ENCODE results near the gene UQCRH.
A peak's percentile ranks its signal among the peaks of the same experiment; 100 is the strongest.

UQCRH gene

DNA sequence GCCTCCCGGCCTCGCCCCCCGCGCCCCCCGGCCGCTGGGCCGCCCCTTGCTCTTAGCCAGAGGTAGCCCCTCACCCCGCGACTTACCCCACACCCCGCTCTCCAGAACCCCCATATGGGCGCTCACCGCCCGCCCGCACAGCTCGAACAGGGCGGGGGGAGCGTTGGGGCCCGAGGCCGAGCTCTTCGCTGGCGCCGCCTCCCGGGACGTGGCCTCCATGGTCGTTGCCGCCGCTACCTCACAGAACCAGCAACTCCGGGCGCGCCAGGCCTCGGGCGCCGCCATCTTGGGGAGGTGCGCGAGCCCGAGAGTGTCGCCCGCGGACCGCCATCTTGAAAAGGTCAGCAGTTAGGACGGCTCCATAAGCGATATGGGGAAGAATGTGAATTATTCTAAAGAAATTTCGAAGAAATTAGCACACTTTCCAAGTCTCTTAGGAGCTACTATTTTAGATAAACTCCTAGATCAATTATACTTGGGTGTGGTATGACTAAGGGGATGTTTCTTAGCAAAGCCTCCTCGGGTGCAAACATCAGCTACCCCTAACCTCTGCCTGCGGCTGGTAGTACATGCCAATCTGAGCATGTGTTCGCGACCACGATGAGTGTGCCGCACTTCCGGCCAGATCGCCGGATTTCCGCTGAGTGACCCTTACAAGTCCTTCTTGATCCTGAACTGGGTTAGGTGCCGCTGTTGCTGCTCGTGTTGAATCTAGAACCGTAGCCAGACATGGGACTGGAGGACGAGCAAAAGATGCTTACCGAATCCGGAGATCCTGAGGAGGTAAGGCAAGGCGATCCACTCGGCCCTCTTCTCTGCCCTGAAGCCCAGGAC lies at the start of gene UQCRH, which contains the start of gene LRRC41:
Gene UQCRH, plus strand, starts transcription at position 661 of the 834 bp plus-strand sequence. Its CDS starts 69 bp downstream, at position 730.
Gene LRRC41, minus strand, starts transcription at position 579 of the 834 bp plus-strand sequence. Its CDS starts 294 bp downstream, at position 285.
- DNase-seq, result peak; percentile 91 to 92

DNA sequence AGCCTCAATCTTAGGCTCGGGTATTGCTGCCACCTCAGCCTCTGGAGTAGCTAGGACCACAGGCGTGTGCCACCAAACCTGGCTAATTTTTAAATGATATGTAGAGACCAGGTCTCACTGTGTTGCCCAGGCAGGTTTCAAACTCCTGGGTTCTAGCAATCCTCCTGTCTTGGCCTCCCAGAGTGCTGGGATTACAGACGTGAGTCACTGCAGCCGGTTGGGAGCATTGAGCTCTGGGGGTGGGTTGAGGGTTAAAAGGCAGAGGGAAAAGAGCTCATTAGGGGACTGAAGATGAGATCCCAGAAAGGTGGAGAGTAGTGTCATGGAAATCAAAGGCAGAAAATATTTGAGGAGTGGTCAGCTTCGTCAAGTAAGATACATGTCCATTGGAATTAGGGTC lies 48.8 kb upstream of the UQCRH start:
- DNase-seq, result no peak

DNA sequence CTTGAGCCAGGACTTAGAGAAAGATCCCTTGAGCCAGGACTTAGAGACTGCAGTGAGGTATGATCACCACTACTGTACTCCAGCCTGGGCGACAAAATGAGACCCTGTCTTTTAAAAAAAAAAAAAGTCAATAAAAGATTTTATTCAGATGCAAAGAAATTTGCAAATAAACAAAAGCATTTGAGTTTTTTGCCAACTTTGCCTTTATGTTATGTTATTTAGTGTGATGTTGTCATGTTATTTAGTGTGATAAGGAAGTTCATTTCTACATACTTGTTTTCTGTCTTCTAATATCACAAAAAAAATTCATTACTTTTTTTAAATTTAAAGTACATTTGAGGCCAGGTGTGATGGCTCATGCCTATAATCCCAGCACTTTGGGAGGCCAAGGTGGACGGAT lies 47.0 kb upstream of the UQCRH start:
- no peak for DNase-seq

DNA sequence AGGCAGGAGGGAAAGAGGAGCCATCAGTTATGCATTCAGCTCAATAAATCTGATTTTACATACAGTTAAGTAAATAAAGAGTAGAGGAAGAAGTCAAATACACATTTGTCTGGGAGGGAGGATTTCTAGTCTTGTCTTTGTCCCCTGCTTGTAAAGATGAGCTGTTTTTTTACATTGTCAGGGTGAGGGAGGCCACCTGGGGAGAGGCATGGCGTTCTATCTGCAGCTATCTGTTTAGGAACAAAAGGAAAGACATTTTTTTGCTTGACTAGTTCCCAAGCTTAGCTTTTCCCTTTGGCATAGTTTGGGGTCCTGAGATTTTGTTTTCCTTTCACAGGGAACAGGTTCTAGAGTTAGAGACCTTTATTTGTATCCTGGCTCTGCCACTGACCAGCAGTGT lies 41.0 kb upstream of the UQCRH start:
- DNase-seq, result no peak

DNA sequence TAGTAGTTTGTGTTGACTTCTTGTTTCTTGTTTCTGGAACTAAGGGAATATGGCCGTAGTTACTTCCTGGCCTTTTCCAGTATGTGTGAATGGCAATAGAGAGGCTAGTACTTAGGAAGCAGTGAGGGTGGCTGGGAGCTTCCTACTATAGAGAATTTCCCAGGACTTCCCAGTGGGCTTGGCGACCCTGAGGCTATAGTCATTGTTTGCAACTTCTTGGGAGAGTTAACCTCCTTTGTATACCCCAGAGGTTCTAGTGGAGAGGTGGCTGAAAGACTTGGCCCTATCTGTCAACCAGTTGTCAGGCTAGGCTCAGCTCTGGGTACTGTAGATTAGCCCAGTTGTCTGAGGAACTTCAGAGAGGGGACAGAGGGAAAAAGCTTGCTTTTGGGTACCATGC lies 40.4 kb upstream of the UQCRH start:
- DNase-seq, result no peak

DNA sequence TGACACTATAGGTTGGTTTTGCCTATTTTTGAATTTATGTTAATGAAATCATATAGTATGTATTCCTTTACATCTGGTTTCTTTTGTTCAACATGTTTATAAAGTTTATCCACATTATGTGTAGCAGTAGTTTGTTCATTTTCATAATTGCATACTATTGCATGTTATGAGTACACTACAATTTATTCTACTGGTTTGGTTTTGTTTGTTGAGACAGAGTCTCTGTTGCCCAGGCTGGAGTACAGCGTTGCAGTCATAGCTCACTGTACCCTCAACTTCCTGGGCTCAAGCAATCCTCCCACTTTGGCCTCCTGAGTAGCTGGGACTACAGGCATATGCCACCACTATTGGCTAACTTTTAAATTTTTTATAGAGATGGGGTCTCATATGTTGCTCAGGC lies 34.9 kb upstream of the UQCRH start:
- DNase-seq, result no peak

DNA sequence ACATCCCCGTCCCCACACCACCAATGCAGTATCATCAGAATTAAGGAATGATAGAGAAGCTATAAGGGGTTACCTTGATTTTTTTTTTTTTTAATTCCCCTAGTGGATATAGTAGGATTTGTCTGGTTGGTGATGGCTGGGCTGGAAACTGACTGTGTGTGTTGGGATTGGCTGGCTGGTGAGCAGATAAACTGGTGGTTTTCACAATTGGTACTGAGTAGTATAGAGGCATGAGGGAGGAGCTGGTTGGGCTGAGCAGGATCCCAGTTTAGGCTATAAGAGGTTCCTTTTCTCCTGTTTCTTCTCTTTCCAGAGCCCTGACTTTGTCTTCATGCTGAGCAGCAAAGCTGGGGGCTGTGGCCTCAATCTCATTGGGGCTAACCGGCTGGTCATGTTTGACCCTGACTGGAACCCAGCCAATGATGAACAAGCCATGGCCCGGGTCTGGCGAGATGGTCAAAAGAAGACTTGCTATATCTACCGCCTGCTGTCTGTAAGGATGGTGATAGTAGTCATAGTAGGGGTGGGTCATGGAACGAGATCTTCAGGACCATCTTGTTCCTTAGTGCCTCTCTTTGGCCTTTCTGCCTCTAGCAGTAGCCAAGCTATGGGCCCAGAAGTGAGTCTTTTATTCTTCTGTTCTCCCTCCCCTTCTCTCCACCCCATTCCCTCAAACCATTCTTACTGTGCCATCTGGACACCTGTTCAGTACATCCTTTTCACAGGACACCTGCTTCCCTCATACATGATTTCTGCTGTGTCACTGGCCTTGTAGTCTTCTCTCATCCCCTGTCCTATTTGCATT lies 29.1 kb upstream of the UQCRH start:
- no peak for DNase-seq

DNA sequence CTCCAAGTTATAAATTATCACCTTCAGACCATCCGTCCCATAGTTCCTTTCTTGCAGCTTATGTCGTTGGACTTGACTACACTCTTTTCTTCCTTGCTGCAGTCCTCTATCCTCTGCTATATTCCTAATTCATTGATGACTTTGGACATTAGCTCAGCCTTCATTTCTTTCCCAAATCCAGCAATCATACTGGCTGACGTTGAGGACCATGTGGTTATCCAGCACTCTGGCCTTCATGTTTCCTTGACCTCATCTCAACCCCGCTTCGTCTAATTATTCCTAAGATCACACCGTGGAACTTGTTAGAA lies 28.5 kb upstream of the UQCRH start:
- no peak for DNase-seq

DNA sequence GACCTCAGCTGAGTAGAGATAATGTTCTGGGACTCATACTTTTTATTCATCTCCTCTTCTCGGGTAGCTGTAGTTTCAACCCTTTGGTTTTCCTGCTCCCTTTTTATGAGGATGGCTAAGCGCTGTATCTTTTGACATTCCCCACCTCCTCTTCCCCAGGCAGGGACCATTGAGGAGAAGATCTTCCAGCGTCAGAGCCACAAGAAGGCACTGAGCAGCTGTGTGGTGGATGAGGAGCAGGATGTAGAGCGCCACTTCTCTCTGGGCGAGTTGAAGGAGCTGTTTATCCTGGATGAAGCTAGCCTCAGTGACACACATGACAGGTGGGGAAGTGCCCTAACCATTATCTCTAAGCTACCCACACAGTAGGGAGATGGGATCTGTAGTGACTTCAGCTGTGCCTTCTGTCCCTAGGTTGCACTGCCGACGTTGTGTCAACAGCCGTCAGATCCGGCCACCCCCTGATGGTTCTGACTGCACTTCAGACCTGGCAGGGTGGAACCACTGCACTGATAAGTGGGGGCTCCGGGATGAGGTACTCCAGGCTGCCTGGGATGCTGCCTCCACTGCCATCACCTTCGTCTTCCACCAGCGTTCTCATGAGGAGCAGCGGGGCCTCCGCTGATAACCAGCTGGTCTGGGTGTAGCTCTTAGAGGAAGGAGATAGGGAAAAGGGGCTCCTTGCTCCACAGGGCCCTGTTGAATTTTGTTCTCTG lies 25.7 kb upstream of the UQCRH start:
- DNase-seq, result no peak

DNA sequence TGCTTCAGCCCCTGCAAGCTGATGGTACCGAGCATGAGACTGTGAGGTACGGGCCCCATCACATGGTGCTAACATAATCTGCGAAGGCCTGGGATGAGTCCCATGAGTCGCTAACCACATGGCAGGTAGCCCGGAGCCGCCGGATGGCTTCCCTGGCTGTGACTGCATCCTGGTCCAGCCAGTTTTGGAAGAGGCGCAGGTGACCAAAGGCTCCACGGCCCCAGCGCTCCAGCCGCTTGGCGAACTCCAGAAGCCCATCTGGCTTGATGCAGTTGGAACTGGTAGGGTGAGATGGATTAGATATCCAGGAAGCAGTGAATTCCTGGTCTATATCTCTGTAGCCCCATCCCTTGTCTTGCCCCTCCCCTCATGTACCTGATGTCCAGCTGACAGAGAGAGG lies 24.7 kb upstream of the UQCRH start:
- no peak for DNase-seq

DNA sequence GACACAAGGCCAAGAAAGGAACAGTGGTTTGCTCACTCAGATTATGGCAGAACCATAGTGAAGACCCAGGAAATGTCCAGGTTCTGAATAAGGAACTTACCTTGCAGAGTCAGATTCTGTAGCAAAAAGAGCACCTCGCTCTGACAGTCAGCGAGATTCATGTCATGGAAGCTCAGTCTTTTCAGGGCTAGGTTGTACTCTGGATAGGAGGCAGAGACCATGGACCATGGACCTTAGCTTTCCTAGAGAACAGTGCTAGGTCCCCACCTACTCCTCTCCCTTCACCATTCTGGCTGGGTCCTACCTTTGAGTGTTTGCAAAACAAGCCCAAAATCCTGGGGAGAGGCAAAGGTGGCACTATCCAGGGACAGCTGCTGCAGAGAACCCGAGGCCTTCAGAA lies 23.4 kb upstream of the UQCRH start:
- DNase-seq, result no peak

DNA sequence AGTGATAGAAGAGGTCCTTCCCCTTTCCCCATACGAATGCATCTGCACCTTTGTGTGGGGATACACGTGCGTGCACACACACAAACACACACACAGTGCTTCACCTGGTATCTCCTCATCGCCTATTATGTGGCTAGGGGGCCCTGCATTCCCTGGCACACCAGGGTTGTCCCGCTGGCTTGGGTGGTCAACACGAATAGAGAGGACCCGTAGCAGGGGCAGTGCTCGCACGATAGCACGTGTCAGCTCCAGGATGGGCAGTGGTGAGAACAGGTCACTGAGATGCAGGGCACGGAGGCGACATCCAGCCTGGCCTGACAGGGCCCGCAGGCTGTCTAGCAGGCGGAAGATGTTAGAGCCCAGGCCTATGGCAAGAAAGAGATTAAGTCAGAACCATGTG lies 22.5 kb upstream of the UQCRH start:
- DNase-seq, result no peak

DNA sequence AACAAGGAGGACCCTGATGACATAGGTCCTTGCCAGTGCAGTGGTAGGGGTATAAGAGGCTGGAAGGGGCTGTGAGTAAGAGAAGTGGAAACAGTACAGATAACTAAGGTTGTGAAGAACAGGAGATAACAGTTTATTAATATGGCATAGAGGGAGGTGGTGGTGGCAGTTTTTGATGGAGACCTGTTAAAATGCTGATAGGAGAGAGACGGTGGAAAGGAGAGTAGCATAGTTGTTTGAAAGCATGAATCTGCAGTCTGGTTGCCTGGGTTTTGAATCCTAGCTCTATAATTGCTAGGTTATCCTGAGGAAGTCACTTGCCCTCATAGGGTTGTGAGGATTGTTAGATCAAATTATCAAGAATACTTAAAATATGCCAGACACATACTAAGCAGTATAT lies 19.4 kb upstream of the UQCRH start:
- no peak for DNase-seq

DNA sequence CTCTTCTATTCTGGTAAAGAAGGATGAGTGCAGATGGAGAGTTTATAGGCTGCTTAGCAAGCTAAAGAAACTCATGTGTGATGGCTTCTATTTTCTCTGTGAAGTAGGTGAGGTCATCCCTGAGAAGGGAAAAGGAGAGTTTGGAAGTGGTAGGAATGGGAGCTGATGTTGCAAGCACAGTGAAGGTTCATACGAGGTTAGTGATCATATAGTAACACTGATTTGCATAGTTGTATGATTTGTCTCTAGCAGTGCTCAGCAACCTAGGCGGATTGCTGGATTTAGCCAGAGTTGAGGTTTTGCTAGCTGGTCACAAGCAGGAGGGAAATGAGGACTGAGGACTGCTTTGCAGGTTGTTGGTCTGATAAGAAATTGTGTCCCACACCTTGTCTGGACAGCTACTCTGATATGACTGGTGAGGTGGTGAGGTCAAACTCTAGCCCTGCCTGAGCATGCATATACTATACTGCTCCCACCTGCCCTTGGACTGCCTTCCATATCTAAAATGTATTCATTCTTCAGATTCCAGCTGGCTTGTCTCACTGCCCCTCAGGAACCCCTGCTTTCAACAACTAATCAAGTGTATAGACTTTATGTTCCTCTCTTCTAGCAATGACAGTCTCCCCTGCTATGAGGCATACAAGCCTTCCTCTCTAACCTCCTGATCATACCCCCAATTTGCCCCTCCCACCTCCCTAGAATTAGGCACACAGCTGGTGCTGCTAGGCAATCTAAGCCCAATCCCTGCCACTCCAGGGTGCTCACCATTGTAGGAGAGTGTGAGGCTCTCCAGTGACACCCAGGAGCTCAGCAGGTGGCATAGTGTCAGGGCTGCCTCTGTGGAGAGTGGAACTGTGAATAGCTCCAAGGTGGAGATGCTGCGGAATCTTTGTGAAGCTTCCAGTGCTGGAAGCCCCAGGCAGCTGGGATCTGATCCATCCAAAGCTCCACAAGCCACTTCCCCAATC lies 18.6 kb upstream of the UQCRH start:
- DNase-seq, result no peak

DNA sequence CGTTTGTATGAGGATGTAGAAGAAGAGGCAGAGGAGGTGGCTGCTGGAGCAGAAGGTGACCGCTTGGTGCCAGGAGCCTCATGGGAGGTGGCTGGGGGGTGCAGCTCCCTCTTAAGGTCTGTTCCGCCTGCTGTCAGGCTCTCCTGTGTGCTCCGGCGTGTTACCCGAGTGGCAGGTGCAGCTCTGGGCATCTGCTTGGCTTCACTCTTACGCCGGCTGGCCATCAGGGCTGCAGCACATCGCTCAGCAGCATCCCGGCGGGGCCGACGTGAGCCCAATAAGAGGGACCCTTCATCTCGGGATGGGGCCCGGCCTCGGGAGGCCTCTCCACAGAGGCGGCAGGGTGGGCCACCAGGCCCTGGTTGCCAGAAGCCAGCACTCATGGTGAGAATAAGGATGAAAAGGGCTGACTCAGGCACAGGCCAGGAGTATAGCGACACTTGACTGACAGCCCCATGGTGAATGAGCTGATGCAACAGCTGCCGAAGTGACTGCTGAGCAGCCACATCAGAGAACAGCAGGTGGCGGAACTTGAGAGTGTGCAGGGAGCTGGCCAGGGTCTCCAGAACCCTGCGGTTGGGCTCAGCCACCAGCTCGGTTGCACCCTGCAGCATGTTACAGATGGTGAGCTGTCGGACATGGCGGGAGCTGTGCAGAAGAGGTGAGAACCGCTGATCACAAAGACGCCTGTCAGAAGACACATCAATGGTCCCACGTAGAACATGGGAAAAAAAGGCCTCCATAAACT lies 17.6 kb upstream of the UQCRH start:
- DNase-seq, result peak in 1 of 2 donors; percentile 35

DNA sequence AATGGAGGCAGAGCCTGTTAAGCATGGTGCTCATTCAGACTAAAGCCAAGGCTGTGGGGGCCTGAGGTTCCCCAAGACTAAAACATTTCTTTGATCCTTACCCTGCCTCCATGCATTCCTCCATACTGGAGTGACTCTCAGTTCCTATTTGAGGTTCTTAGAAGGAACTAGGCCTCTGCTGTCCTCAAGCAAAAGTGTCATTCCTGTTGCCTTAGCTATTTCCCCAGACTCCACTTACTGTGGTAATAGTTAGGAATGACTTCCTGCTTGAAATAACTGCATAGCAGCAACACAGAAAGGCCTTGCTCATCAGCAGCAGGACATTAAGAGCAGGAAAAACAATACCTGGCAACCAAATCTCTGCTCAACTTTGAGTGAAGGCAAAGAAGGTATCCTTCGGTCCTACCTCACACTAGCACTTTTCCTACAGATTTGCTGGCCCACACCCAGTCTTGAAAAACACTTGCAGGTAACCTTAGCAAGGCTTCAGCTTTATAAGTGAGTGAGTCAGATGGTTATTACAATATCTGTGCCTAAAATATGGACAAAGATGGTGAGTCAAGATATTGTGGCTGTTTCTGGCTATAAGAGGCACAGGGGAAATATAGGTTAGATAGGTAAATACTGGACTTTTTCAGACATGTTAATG lies 14.9 kb upstream of the UQCRH start:
- no peak for DNase-seq

DNA sequence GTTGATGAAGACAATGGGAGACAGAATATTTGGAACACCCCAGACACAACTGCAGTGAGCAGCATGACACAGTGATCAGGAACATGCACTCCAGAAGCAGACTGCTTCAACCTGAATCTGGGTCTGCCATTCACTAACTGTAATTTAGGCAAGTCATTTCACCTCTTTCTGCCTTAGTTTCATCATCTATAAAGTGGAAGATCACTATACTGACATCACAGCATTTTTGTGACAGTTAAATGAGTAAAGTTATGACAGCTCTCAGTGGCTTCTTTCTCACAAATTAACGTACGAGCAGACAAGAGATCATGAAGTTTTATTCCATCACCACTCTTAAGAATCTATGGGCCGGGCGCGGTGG lies 14.4 kb upstream of the UQCRH start:
- no peak for DNase-seq

DNA sequence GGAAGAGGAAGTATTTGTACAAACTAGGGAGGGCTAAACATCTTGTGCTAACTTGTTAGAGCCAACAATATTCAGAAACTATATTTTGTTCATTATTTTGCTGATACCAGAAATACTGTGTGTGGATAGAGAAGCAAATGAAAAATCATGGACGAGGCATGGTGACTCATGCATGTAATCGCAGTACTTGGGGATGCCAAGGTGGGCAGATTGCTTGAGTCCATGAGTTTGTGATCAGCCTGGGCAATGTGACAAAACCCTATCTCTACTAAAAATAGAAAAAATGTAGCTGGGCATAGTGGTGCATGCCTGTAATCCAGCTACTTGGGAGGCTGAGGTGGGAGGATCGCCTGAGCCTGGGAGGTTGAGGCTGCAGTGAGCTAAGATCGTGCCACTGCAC lies 13.5 kb upstream of the UQCRH start:
- DNase-seq, result no peak

DNA sequence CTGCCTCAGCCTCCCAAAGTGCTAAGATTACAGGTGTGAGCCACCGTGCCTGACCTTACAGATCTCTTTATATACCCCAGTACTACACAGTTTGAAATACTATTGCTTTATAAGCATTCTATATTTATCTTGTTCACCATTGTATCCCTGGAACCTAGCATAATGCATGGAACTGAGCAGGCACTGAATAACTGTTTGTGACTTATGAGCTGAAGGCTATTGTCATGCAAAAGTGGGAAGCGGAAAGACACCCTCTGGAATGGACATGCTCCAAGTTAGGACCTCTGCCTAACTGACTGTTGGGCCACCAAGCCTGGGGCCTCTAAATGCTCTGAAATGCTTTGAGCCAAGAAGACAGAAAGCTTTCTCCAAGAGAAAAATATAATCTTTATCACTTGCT lies 8.2 kb upstream of the UQCRH start:
- no peak for DNase-seq

DNA sequence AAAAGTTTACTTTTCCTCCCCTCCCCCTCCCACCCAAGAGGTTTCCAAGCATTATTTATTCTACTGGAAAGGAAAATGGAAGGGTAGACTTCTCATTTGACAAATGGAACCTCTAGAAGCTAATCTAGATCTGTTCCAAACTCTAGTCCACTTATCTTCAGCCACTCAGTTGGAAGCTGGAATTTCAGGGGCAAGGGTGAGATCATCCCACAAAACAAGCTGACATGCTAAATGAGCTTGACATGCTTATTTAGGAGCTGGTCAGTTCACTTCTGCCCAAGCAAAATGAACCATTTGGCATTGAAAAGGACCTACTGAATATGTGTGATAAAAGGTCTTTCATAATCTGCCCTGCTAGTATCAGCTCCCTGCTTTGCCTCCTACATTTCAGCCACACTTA lies 5.1 kb upstream of the UQCRH start:
- no peak for DNase-seq
